ENCODE measurements around the gene CPNE8.

- TF ChIP-seq POLR2AphosphoS5 (IDR thresholded peaks at IDR 0.05), result no peak
- TF ChIP-seq CTCF (IDR thresholded peaks at IDR 0.05), result no peak
Observed at GRCh38 chr12:38932320-38932719, 26.9 kb upstream of the CPNE8 start.
